ENCODE results near the gene PLXDC1. TPM values are rescaled to one million over a fixed set of nuclear protein-coding genes. Genes with fewer than 3 reads are reported as not detected.

Gene PLXDC1
- total and polyA plus RNA-seq, 2 experiments from 2014 or later = 0.28 to 0.91 TPM

- H3K4me2 ChIP-seq = no peak overlapping the region
- H3F3A ChIP-seq (replicated peaks; ENCODE audit: low read depth) = no peaks in the 10 kb centered on the region
- Mint-ChIP-seq H3K36me3 (ENCODE audit: low read depth) (no peaks in the 10 kb centered on the region), H3K27ac (peak overlapping the region; percentile 44; the same call in 1 of the 2 replicates), H3K9me3 (no peaks in the 10 kb centered on the region), H3K27me3 (ENCODE audit: insufficient read depth, low read depth, poor library complexity) (peaks cover 9% of the 10 kb centered on the region), H3K4me1 (no peaks in the 10 kb centered on the region; the same call in 2 of the 3 replicates), H3K4me3 (no peak overlapping the region)
- DNase-seq (ENCODE audit: low spot score) = no peak
- TF ChIP-seq REST (IDR thresholded peaks at IDR 0.05; ENCODE audit: unreplicated experiment) = no peak
- TF ChIP-seq EZH2 (IDR thresholded peaks at IDR 0.05; ENCODE audit: low read depth, unreplicated experiment) = no peak
- TF ChIP-seq ZNF462 (CRISPR knock-in tag; IDR thresholded peaks at IDR 0.05) = no peak
- TF ChIP-seq CREB1 (CRISPR knock-in tag; IDR thresholded peaks at IDR 0.05; ENCODE audit: low read depth) = no peak
- no peak for TF ChIP-seq EZH2phosphoT487 (IDR thresholded peaks at IDR 0.05; ENCODE audit: unreplicated experiment)
- no peak for TF ChIP-seq NANOG (IDR thresholded peaks at IDR 0.05; ENCODE audit: borderline replicate concordance)
- H3K36me3 ChIP-seq (ENCODE audit: insufficient read depth) = no peaks in the 10 kb centered on the region
- no peaks in the 10 kb centered on the region for H3K4me1 ChIP-seq (ENCODE audit: insufficient read depth)
- H2AFZ ChIP-seq = peak overlapping the region; percentile 87; the same call in 1 of the 2 replicates
- H3K27ac ChIP-seq (ENCODE audit: low read depth) = no peak overlapping the region
- no peaks in the 10 kb centered on the region for H3K27me3 ChIP-seq (ENCODE audit: insufficient read depth)
- no peaks in the 10 kb centered on the region for H3K79me2 ChIP-seq (replicated peaks; ENCODE audit: insufficient read depth)
- H4K20me1 ChIP-seq (replicated peaks; ENCODE audit: insufficient read depth) = no peaks in the 10 kb centered on the region
- no peaks in the 10 kb centered on the region for H3K9me2 ChIP-seq (ENCODE audit: insufficient read depth)
- no peak for ATAC-seq
- H3K4me3 ChIP-seq = no peak overlapping the region
These were observed 36.3 kb downstream of the PLXDC1 start for GRCh38 chr17:39115135-39115534.
